ENCODE results near the gene RPEL1.

The RPEL1 gene

GRCh38 chr10:103227416-103227815, 18.3 kb upstream of the RPEL1 start:
- TF ChIP-seq CTCF (IDR thresholded peaks at IDR 0.05; ENCODE audit: low read depth, low read length): no peak
- no peak for DNase-seq (ENCODE audit: extremely low read depth, low read depth)

- DNase-seq (ENCODE audit: extremely low read depth, low read depth): peak; percentile 84
- TF ChIP-seq CTCF (IDR thresholded peaks at IDR 0.05; ENCODE audit: low read depth, low read length): no peak
Observed at GRCh38 chr10:103231047-103231551, 14.6 kb upstream of the RPEL1 start.

- no peak for DNase-seq (ENCODE audit: extremely low read depth, low read depth)
- no peak for TF ChIP-seq CTCF (IDR thresholded peaks at IDR 0.05; ENCODE audit: low read depth, low read length)
Observed at GRCh38 chr10:103232131-103232673, 13.5 kb upstream of the RPEL1 start.

GRCh38 chr10:103232772-103233488, 12.8 kb upstream of the RPEL1 start:
- DNase-seq (ENCODE audit: extremely low read depth, low read depth): no peak
- TF ChIP-seq CTCF (IDR thresholded peaks at IDR 0.05; ENCODE audit: low read depth, low read length): no peak

DNA sequence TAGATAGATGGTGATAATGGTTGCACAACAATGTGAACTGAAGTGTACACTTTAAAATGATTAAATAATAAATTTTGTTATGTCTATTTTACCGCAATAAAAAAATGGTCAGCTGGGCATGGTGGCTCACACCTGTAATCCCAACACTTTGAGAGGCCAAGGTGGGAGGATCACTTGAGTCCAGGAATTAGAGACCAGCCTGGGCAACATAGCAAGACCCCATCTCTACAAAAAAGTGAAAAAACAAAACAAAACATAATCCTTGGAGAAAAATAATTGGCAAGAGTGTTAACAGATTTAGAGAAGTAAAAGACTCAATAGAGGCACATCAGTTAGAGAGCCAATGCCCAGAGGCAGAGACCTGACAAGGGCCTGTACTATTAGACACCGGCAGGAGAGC, 9.9 kb upstream of the RPEL1 start:
- TF ChIP-seq CTCF (IDR thresholded peaks at IDR 0.05; ENCODE audit: low read depth, low read length): no peak
- no peak for DNase-seq (ENCODE audit: extremely low read depth, low read depth)

GRCh38 chr10:103238506-103239252, 7.0 kb upstream of the RPEL1 start:
- peak; percentile 36 for DNase-seq (ENCODE audit: extremely low read depth, low read depth)
- TF ChIP-seq CTCF (IDR thresholded peaks at IDR 0.05; ENCODE audit: low read depth, low read length): peak; percentile 60

All from AG09319 (cell line).